Stimulated activated CD8-positive, alpha-beta memory T cell treated with anti-CD3 and anti-CD28 coated beads, Interleukin-2, amount 100 ng/mL, for 1 hour (primary cell): ENCODE data around the gene NUDT7.

Experiments
- DNase-seq, 2 donors: peaks; one replicate each; pipeline ENCODE4 v3.0.0-alpha.2; 2020; ENCODE audit warnings: low read depth in 2 of 2

The NUDT7 gene

DNA sequence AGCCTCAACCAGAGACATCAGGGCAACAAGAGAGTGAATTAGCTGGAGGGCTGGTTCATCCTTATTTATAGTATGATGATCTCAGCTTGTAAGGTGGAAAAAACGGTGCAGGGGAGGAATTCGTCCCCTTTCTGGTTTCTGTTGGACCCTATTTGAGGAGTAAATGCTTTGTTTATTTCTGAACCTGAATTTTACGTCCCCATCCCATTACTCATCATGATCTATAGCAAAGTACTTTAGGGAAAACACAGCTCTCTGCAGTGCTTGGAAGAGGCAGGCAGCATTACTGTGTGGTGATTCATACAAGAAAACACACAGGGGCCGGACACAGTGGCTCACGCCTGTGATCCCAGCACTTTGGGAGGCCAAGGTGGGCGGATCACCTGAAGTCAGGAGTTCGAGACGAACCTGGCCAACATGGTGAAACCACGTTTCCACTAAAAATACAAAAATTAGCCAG, 58.1 kb downstream of the NUDT7 start:
- no peak for DNase-seq

DNA sequence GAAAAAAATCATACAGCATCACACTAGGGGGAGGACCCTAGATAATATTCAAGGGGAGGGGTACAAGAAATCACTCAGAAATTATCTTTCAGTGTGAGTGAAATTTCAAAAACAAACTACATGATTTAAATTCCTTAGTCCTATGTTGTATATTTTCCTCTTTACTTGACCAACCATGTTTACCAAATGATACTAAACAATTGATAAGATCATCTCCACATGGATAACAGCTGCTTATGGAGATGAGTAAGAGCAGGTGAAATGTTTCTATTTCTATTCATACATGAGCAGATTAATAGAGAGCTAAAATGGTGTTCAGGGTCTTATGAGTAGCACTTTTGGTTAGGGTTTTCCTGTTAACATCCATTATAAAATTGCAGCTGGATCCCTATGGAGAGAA, 58.8 kb downstream of the NUDT7 start:
- no peak for DNase-seq

DNA sequence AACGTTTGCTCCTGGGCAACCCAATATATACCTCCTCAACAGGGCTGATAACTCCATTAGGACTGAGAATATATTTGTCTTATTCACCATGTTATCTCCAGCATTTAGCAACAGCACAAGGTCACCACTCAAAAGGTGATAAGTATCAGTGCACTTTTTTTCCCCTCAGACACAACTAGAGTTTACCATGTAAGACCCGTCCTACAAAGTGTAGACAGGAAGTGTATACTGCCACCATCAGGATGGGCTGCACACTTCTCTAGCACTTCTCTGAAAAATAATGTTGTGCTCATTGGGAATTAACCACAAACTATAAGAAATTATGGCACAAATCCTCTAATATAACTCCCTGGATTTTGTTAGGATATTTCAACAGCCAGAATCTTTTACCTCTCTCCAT, 60.4 kb downstream of the NUDT7 start:
- no peak for DNase-seq

DNA sequence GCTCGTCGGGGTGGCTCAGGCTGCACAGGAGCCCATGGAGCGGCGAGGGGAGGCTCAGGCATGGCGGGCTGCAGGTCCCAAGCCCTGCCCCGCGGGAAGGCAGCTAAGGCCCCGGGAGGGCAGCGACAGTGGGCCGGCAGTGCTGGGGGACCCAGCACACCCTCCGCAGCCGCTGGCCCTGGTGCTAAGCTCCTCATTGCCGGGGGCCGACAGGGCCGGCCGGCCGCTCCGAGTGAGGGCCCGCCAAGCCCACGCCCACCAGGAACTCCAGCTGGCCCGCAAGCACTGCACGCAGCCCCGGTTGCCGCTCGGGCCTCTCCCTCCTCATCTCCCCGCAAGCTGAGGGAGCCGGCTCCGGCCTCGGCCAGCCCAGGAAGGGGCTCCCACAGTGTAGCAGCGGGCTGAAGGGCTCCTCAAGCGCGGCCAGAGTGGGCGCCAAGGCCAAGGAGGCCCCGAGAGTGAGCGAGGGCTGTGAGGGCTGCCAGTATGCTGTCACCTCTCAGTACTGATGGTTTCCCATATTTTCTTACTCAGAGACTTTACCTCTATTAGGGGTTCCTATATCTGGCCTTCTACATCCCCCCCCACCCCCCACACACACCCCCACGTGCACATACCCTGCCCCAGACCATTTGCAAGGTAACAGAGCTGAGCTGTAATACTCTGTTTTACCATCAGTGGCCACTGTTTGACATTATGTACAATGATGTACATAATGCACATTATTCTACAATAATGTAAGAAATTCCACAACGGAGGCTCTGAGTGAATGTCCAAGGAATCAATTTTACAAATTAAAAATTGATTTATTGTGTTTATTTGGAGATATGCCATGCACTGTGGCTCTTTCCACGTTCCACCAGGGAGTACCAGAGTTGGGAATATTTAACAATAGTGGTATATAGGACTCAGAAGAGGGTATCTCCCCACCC, 62.4 kb downstream of the NUDT7 start:
- DNase-seq: no peak

DNA sequence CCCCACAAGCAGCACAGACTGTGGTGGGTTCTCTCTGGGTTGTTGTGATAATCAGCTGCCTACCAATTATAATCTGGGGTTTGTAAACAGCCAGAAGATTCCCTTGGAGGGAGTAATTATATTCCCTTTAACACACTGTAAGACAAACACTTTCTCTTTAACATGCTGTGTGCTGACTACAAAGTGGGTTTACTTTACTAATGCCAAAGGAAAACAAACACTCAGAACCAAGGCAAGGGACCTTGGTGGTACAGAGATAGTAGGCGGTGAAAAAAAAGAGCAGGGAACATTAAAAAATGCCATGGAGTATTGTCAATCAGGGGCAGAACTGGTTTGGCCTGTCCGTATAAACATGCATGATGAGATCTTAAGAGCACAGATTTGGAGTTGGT, 63.1 kb downstream of the NUDT7 start:
- DNase-seq: no peak

DNA sequence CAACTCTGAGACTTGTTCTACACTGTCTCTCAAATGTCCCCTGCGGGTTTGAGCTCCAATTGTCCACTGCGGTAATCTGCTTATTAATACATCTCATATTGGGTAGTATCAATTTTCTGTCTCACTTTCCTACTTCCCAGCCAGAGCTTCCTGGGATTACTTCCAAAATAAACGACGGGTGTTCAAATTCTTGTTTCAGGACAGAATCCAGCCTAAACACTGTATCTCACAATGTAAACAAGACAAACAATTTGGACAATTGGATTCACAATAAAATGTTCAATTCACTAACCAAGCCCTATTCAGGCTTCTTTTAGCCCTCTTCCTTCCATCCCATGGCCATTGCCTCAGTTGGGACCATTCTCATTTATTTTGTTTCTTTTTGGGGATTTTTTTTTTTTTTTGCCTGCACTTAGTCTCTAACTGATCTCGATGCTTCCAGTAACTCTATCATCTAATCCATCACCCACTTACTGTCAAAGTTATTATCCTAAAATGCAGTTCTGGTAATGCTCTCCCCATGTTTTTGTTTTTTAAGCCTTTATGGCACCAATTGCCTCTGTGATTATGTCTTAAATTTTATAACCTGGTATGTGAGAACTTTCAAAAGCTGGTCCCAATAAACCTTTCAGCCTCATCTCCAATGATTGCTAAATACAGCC, 64.0 kb downstream of the NUDT7 start:
- DNase-seq: no peak

DNA sequence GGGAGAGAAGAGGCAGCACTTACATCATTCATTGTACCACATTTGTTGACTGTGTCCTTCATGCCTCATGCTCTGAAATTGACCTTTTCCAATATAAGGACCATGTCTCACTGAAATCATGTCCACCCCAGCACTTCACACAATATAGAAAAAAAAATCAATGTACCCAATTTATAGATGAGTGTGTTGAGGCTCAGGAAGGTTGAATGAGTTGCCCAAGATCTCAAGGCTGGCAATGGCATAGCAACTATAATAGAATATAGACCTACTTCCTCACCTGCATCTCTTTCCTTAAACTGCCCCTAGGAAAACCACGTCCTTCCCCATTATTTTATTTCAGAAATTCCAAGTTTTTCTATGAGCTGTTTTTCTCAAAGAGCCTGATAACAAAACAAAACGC, 65.1 kb downstream of the NUDT7 start:
- no peak for DNase-seq

DNA sequence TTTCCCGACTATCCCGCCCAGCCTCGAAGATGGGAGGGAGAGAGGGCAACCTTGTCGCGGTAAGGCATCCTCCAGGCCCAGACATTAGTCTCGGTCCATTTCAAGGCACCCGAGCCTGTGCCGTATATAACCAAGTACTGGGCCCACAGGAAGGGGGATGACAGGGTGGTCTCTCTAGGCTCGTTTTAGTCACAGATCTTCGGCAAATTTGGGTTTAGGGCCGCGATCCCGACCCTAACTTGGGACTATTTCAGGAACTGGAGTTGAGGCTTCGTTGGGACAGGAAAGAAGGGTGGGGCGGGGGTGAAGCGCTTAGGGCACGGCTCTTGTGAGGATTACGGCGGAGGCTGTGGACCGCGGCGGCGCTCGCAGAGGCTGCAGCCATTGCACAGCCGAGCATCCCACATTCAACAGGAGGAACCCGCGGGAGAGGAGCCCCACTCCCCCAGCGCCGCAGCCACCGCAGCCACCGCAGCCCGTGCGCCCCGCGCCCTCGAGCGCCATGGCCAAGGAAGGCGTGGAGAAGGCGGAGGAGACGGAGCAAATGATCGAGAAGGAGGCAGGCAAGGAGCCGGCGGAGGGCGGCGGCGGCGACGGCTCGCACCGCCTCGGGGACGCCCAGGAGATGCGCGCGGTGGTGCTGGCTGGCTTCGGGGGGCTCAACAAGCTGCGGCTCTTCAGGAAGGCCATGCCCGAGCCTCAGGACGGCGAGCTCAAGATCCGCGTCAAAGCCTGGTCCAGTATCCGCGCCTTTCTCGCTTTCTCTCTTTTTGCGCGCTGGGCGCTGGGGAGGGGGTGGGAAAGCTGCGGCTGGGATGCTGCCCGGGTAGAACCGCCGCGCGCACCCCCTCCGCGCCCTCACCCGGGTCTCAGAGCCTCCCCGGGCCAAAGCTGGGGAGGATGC, 66.1 kb downstream of the NUDT7 start, which contains the start of gene VAT1L:
Gene VAT1L (plus strand): TSS at position 384 of the 904 bp plus-strand sequence. CDS start 119 bp downstream, at position 503.
- DNase-seq: no peak

DNA sequence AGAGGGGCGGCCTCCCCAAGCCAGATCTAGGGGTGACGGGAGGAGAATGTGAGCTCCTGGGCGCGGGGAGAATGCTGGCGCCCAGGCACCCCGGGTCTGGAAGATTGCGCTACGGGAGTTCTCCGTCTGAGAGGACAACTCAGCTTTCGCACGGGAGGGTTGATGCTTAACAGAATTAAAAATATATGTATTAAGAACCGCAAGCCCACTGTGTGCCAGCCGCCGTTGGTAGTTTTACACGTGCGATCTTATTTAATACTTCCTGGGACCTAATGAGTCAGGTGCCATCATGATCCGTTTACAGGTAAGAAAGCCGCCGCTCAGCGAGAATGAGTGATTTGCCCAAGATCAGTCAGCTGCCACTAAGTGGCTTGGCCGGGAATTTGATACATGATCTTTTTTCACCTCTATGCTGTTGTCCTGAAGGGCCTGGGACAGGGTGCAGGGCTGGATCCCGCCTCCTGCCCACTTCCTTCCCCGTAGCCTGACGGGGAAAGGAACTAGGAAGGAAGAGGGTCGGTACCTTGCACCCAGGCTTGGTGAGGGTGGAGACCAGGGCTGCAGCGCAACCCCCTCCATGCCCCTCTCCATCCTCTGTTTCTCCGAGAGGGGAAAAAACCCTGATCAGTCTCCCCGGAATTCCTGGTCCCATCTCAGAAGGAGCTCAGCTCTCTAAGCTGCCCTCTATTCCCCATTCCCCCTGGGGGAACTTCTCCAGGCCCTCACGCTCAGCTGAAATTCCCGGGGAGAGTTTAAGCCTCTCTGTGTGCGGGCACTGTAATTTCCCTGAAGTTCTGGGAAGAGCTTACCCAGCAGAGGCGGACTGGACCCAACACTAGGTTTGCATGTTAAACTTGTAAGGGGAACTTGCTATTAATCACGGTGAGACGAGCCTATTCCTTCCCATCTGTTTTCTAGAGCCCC, 67.0 kb downstream of the NUDT7 start:
- DNase-seq: no peak

DNA sequence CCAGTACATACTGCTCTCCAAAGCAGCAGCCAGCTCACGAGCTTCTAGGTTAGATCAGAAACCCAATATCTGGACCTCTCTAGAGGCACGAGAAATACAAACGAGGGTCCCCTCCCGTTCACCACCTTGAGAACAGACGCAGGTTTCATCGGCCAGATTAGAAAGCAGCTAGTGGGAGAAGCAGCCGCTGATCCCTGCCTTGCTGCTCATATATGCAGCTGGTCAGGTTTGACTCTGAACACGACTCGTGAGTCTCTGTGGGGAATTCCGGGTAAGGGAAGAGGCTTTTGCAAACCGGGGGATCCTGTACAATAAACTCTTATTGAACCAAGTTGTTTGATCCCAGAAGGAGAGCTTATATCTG, 67.7 kb downstream of the NUDT7 start:
- no peak for DNase-seq

DNA sequence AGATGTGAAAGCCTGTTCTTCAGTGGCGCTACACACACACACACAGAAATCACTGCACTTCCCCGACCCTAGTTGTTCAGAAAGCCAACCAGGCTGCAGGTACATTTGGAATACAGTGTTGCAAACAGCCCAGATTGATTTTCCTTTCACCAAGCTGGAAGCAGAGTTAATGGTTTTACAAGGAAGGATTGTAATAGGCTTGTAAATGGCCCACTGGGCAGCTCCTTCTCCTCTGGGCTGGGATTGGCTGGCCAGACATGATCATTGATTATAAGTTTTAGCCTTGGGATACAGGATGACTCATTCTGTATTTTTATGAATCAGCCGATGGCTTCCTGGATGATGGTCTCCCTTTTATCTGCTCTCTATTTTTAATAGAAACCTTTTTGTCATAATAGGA, 68.6 kb downstream of the NUDT7 start:
- DNase-seq: no peak
